Measurements from ENCODE around the gene MRI1. TPM values are rescaled to one million over a fixed set of nuclear protein-coding genes. Genes with fewer than 3 reads are reported as not detected.

The MRI1 gene
- total RNA-seq, 4 donors from 2014 or later, result 21.1 to 26.1 (median 23.4) TPM

- H3K4me3 ChIP-seq, result no peak overlapping the region
- TF ChIP-seq POLR2A (IDR thresholded peaks at IDR 0.05) (no peak), CTCF (IDR thresholded peaks at IDR 0.05 in 4 of 5, conservative IDR thresholded peaks at IDR 0.05 in 1 of 5) (no peak)
- peak overlapping the region; percentile 79 to 96 (median 90) for H3K27ac ChIP-seq
- in situ Hi-C loops (cut with MboI; ENCODE audit: low sequenced_read_pairs in 4 of 4), result no loop called here
- no peaks in the 10 kb centered on the region for H3K36me3 ChIP-seq
- peaks cover 24 to 26% of the 10 kb centered on the region in 2 donors for H3K4me1 ChIP-seq
- H3K27me3 ChIP-seq, result no peaks in the 10 kb centered on the region
- intact Hi-C loops (cut with DNase I; ENCODE audit: low total_unique reads), result loop anchor here (10.0 kb wide), 1 partner anchor 208 kb away; the partner anchor contains the start of gene RFX1
- no peak for ATAC-seq
- DNase-seq, result no peak
- no peaks in the 10 kb centered on the region for H3K9me3 ChIP-seq
Measured at GRCh38 chr19:13797058-13797440, 32.7 kb downstream of the MRI1 start.

DNA sequence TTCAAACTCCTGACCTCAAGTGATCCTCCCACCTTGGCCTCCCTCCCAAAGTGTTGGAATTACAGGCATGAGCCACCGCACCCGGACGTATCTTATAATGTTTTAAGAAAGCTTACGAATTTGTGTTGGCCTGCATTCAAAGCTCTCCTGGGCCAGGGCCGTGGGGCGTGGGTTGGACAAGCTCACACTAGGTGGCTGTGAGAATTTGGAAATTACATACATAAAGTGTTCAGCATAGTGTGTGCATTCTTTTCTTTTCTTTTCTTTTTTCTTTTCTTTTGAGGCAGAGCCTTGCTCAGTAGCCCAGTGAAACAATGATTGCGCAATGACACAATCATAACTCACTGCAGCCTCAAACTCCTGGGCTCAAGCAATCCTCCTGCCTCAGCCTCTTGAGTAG lies 33.5 kb downstream of the MRI1 start:
- DNase-seq, result no peak
- Histone ChIP-seq H3K27ac (peak overlapping the region in 2 of 4 donors; percentile 87 to 96), H3K9me3 (no peaks in the 10 kb centered on the region), H3K4me1 (peaks cover 24 to 26% of the 10 kb centered on the region in 2 donors), H3K4me3 (no peak overlapping the region), H3K27me3 (no peaks in the 10 kb centered on the region), H3K36me3 (no peaks in the 10 kb centered on the region)
- in situ Hi-C loops (cut with MboI; ENCODE audit: low sequenced_read_pairs in 4 of 4) (no loop called here), intact Hi-C loops (cut with DNase I; ENCODE audit: low total_unique reads) (loop anchor here (10.0 kb wide), 1 partner anchor 207 kb away; the partner anchor contains the start of gene RFX1)
- TF ChIP-seq POLR2A (IDR thresholded peaks at IDR 0.05) (no peak), CTCF (IDR thresholded peaks at IDR 0.05 in 4 of 5, conservative IDR thresholded peaks at IDR 0.05 in 1 of 5) (no peak)
- no peak for ATAC-seq

- H3K4me3 ChIP-seq, result no peak overlapping the region
- TF ChIP-seq CTCF (IDR thresholded peaks at IDR 0.05 in 4 of 5, conservative IDR thresholded peaks at IDR 0.05 in 1 of 5) (no peak), POLR2A (IDR thresholded peaks at IDR 0.05) (no peak)
- peaks cover 17 to 21% of the 10 kb centered on the region in 2 donors for H3K4me1 ChIP-seq
- intact Hi-C loops (cut with DNase I; ENCODE audit: low total_unique reads), result loop anchor here (10.0 kb wide), 1 partner anchor 205 kb away; the partner anchor contains the start of gene RFX1
- no peaks in the 10 kb centered on the region for H3K36me3 ChIP-seq
- H3K27me3 ChIP-seq, result no peaks in the 10 kb centered on the region
- in situ Hi-C loops (cut with MboI; ENCODE audit: low sequenced_read_pairs in 4 of 4), result no loop called here
- H3K27ac ChIP-seq, result no peak overlapping the region
- ATAC-seq (no peak), DNase-seq (no peak)
- H3K9me3 ChIP-seq, result no peaks in the 10 kb centered on the region
Measured at GRCh38 chr19:13799669-13800068, 35.3 kb downstream of the MRI1 start.

- H3K27ac ChIP-seq, result no peak overlapping the region
- ATAC-seq, result no peak
Measured at GRCh38 chr19:13803038-13803437, 38.7 kb downstream of the MRI1 start.

More at GRCh38 chr19:13803038-13803437, 38.7 kb downstream of the MRI1 start:
- no peaks in the 10 kb centered on the region for H3K36me3 ChIP-seq
- H3K9me3 ChIP-seq, result no peaks in the 10 kb centered on the region
- H3K27me3 ChIP-seq, result no peaks in the 10 kb centered on the region
- H3K4me3 ChIP-seq, result no peak overlapping the region
- in situ Hi-C loops (cut with MboI; ENCODE audit: low sequenced_read_pairs in 4 of 4) (no loop called here), intact Hi-C loops (cut with DNase I; ENCODE audit: low total_unique reads) (no loop called here)
- H3K4me1 ChIP-seq, result no peaks in the 10 kb centered on the region
- DNase-seq, result no peak
- TF ChIP-seq POLR2A (IDR thresholded peaks at IDR 0.05), result no peak
- no peak for TF ChIP-seq CTCF (IDR thresholded peaks at IDR 0.05 in 4 of 5, conservative IDR thresholded peaks at IDR 0.05 in 1 of 5)
